ENCODE results near the gene DNAJB14.

Gene DNAJB14

GRCh38 chr4:99853190-99853589, 93.2 kb downstream of the DNAJB14 start:
- H3K9me2 ChIP-seq (replicated peaks; ENCODE audit: low read depth, low read length) = no peaks in the 10 kb centered on the region
- H3F3A ChIP-seq (ENCODE audit: low read depth) = no peaks in the 10 kb centered on the region
- H3K27me3 ChIP-seq (ENCODE audit: insufficient read depth, low read length, poor library complexity, severe bottlenecking) = no peaks in the 10 kb centered on the region
- no peaks in the 10 kb centered on the region for H3K79me2 ChIP-seq (ENCODE audit: insufficient read depth, low read length)
- H2AFZ ChIP-seq (ENCODE audit: low read length) = no peak overlapping the region
- no peaks in the 10 kb centered on the region for H3K36me3 ChIP-seq (ENCODE audit: insufficient read depth, low read length)
- no peak for TF ChIP-seq CTCF (conservative IDR thresholded peaks at IDR 0.05; ENCODE audit: low read length)
- TF ChIP-seq EZH2phosphoT487 (IDR thresholded peaks at IDR 0.05; ENCODE audit: borderline replicate concordance) = no peak
- H3K4me3 ChIP-seq (ENCODE audit: low read length, poor library complexity, severe bottlenecking) = no peak overlapping the region
- H4K20me1 ChIP-seq (ENCODE audit: insufficient read depth, low read length, poor library complexity, severe bottlenecking) = no peaks in the 10 kb centered on the region
- H3K4me2 ChIP-seq (ENCODE audit: low read depth, low read length, poor library complexity, severe bottlenecking) = no peak overlapping the region
- H3K9ac ChIP-seq (ENCODE audit: low read depth, low read length, poor library complexity, severe bottlenecking) = no peak overlapping the region
- H3K4me1 ChIP-seq (ENCODE audit: insufficient read depth, low read length, poor library complexity, severe bottlenecking) = no peaks in the 10 kb centered on the region
- no peaks in the 10 kb centered on the region for H3K9me3 ChIP-seq (ENCODE audit: insufficient read depth, low read depth, low read length)

- H3K9me2 ChIP-seq (replicated peaks; ENCODE audit: low read depth, low read length) = no peaks in the 10 kb centered on the region
- H2AFZ ChIP-seq (ENCODE audit: low read length) = no peak overlapping the region
- H3K9me3 ChIP-seq (ENCODE audit: insufficient read depth, low read depth, low read length) = no peaks in the 10 kb centered on the region
- TF ChIP-seq CTCF (conservative IDR thresholded peaks at IDR 0.05; ENCODE audit: low read length) (no peak), EZH2phosphoT487 (IDR thresholded peaks at IDR 0.05; ENCODE audit: borderline replicate concordance) (no peak)
- no peaks in the 10 kb centered on the region for H3K4me1 ChIP-seq (ENCODE audit: insufficient read depth, low read length, poor library complexity, severe bottlenecking)
- no peak overlapping the region for H3K9ac ChIP-seq (ENCODE audit: low read depth, low read length, poor library complexity, severe bottlenecking)
- no peaks in the 10 kb centered on the region for H3F3A ChIP-seq (ENCODE audit: low read depth)
- no peak overlapping the region for H3K4me3 ChIP-seq (ENCODE audit: low read length, poor library complexity, severe bottlenecking)
- H3K4me2 ChIP-seq (ENCODE audit: low read depth, low read length, poor library complexity, severe bottlenecking) = no peak overlapping the region
- H4K20me1 ChIP-seq (ENCODE audit: insufficient read depth, low read length, poor library complexity, severe bottlenecking) = no peaks in the 10 kb centered on the region
- no peaks in the 10 kb centered on the region for H3K79me2 ChIP-seq (ENCODE audit: insufficient read depth, low read length)
- H3K27me3 ChIP-seq (ENCODE audit: insufficient read depth, low read length, poor library complexity, severe bottlenecking) = no peaks in the 10 kb centered on the region
- no peaks in the 10 kb centered on the region for H3K36me3 ChIP-seq (ENCODE audit: insufficient read depth, low read length)
These were observed 94.1 kb downstream of the DNAJB14 start for GRCh38 chr4:99852199-99852749.

- Histone ChIP-seq H3K9me2 (replicated peaks; ENCODE audit: low read depth, low read length) (no peaks in the 10 kb centered on the region), H3F3A (ENCODE audit: low read depth) (no peaks in the 10 kb centered on the region), H3K36me3 (ENCODE audit: insufficient read depth, low read length) (no peaks in the 10 kb centered on the region), H3K9ac (ENCODE audit: low read depth, low read length, poor library complexity, severe bottlenecking) (no peak overlapping the region), H2AFZ (ENCODE audit: low read length) (no peak overlapping the region), H3K79me2 (ENCODE audit: insufficient read depth, low read length) (no peaks in the 10 kb centered on the region), H3K4me2 (ENCODE audit: low read depth, low read length, poor library complexity, severe bottlenecking) (no peak overlapping the region), H3K4me3 (ENCODE audit: low read length, poor library complexity, severe bottlenecking) (no peak overlapping the region), H3K4me1 (ENCODE audit: insufficient read depth, low read length, poor library complexity, severe bottlenecking) (no peaks in the 10 kb centered on the region), H3K9me3 (ENCODE audit: insufficient read depth, low read depth, low read length) (no peaks in the 10 kb centered on the region), H4K20me1 (ENCODE audit: insufficient read depth, low read length, poor library complexity, severe bottlenecking) (no peaks in the 10 kb centered on the region), H3K27me3 (ENCODE audit: insufficient read depth, low read length, poor library complexity, severe bottlenecking) (no peaks in the 10 kb centered on the region)
- TF ChIP-seq EZH2phosphoT487 (IDR thresholded peaks at IDR 0.05; ENCODE audit: borderline replicate concordance) (no peak), CTCF (conservative IDR thresholded peaks at IDR 0.05; ENCODE audit: low read length) (no peak)
These were observed 97.8 kb downstream of the DNAJB14 start for GRCh38 chr4:99848591-99849001.

Data from Loucy (cell line).